Esophagus muscularis mucosa (tissue), 3 donors: ENCODE results near the gene SLC10A2.

Experiments
- CTCF ChIP-seq, 3 experiments: fragments of 200-600 bp in 2 of 3; fragments of 450-650 bp in 1 of 3; sonication (generic) in 2 of 3; IDR thresholded peaks; one replicate each; pipeline ENCODE4 v1.5.1; 2017 to 2019; ENCODE audit warnings: antibody characterized with exemption in 3 of 3, mild to moderate bottlenecking in 2 of 3, moderate library complexity in 1 of 3
- POLR2A ChIP-seq: fragments of 450-650 bp; IDR thresholded peaks from one replicate; pipeline ENCODE4 v1.6.1; 2017; ENCODE audit warnings: antibody characterized with exemption, moderate library complexity, mild to moderate bottlenecking, low read depth
- POLR2AphosphoS5 ChIP-seq, 2 donors: sonication (generic); formaldehyde crosslinking; IDR thresholded peaks; one replicate each; pipeline ENCODE4 v1.6.1; 2017; ENCODE audit warnings: antibody characterized with exemption in 2 of 2

DNA sequence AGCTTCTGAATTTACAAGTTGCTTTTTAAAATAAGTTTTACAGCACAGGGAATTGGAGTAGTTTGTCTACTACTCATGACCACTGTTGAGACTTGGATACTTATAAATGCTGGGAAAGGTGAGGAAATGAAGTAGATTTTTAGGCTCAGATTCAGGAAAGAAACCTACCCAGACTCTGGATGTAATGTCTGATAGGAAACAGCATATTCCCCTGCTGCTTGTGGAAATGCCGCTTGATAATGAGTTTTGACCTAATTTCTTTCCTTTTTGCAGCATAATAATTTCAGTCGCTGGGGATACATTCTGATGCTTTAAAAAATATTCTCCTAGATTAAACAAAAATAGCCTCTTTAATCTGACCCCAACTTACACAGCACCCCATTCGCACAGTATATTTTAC lies 53.6 kb downstream of the SLC10A2 start:
- TF ChIP-seq CTCF (IDR thresholded peaks at IDR 0.05) (no peak), POLR2A (no peak), POLR2AphosphoS5 (IDR thresholded peaks at IDR 0.05) (no peak)
